NCI-H1105 (cell line): Measurements from ENCODE around the gene PRKCH.

Experiments
- DNase-seq: peaks from one replicate; lab custom pipeline; 2025; lab: John Stamatoyannopoulos, UW

The PRKCH gene

GRCh38 chr14:61491876-61492434 is 170.6 kb downstream of the PRKCH start:
- DNase-seq: no peak

GRCh38 chr14:61492474-61492873 is 171.1 kb downstream of the PRKCH start:
- no peak for DNase-seq

GRCh38 chr14:61493239-61493638 is 171.9 kb downstream of the PRKCH start:
- DNase-seq: no peak

- DNase-seq: no peak
Observed at GRCh38 chr14:61494018-61494417, 172.6 kb downstream of the PRKCH start.

- no peak for DNase-seq
Observed at GRCh38 chr14:61495809-61496208, 174.4 kb downstream of the PRKCH start.

GRCh38 chr14:61498303-61498702 is 176.9 kb downstream of the PRKCH start:
- DNase-seq: no peak

GRCh38 chr14:61498811-61499210 is 177.4 kb downstream of the PRKCH start:
- DNase-seq: no peak

GRCh38 chr14:61499991-61500390 is 178.6 kb downstream of the PRKCH start:
- DNase-seq: no peak

- no peak for DNase-seq
Observed at GRCh38 chr14:61501714-61502458, 180.5 kb downstream of the PRKCH start.

- DNase-seq: no peak
Observed at GRCh38 chr14:61502459-61503093, 181.2 kb downstream of the PRKCH start.

- DNase-seq: no peak
Observed at GRCh38 chr14:61503167-61503801, 181.9 kb downstream of the PRKCH start.

- DNase-seq: no peak
Observed at GRCh38 chr14:61504901-61505300, 183.5 kb downstream of the PRKCH start.

- no peak for DNase-seq
Observed at GRCh38 chr14:61505815-61506809, 184.7 kb downstream of the PRKCH start.

GRCh38 chr14:61508526-61508925 is 187.1 kb downstream of the PRKCH start:
- DNase-seq: no peak

GRCh38 chr14:61510736-61511557 is 189.6 kb downstream of the PRKCH start:
- no peak for DNase-seq

- no peak for DNase-seq
Observed at GRCh38 chr14:61511558-61511948, 190.2 kb downstream of the PRKCH start.

GRCh38 chr14:61512026-61512834 is 190.9 kb downstream of the PRKCH start:
- no peak for DNase-seq

- DNase-seq: no peak
Observed at GRCh38 chr14:61513986-61514830, 192.8 kb downstream of the PRKCH start.

GRCh38 chr14:61514927-61515326 is 193.5 kb downstream of the PRKCH start:
- DNase-seq: no peak
